Endothelial cell of umbilical vein (primary cell): ENCODE measurements around the gene PCYT1B. TPM values are rescaled to one million over a fixed set of nuclear protein-coding genes. Genes with fewer than 3 reads are reported as not detected.

Experiments used
- BruUV-seq: library from RNA; stranded (reverse); fragments of 400-500 nt; replicated peaks from 2 replicates; lab custom pipeline; 2021; lab: Mats Ljungman, UMichigan
- CTCF ChIA-PET: fragments of 300-600, 350-600 bp; sonication (Branson Sonifier 250); formaldehyde crosslinking; loops from one replicate; lab custom pipeline; 2021; ENCODE audit warnings: antibody characterized with exemption, inconsistent platforms; lab: Charles Lee
- POLR2A ChIA-PET: fragments of 300-600, 350-600 bp; sonication (Branson Sonifier 250); formaldehyde crosslinking; loops from one replicate; lab custom pipeline; 2021; ENCODE audit warnings: antibody characterized with exemption, inconsistent platforms; lab: Charles Lee
- DNase-seq: peaks from one replicate; pipeline ENCODE4 v3.0.0-alpha.2; 2011; ENCODE audit warnings: low read depth, low spot score
- FAIRE-seq: peaks from 2 replicates; lab custom pipeline; 2011; peaks lifted over from hg19 to GRCh38; lab: Jason Lieb, UNC
- H2AFZ ChIP-seq: 2 replicates; pipeline ENCODE4 v1.6.0; 2012; ENCODE audit warnings: low read depth, low read length, control low read depth, inconsistent platforms
- H3K27ac ChIP-seq: 2 replicates; pipeline ENCODE4 v1.5.1; 2011; ENCODE audit warnings: low read depth, mild to moderate bottlenecking, control low read depth, low read length, moderate library complexity; ENCODE audit not compliant: insufficient read depth
- H3K27me3 ChIP-seq, 2 experiments: 2 replicates each; pipeline versions ENCODE4 v1.6.0 to v1.6.1; 2011; ENCODE audit warnings: low read length in 2 of 2, mixed read lengths in 1 of 2; ENCODE audit not compliant: control insufficient read depth in 2 of 2, insufficient read depth in 2 of 2
- H3K36me3 ChIP-seq, 2 experiments: 2 replicates in 1 of 2; 3 replicates in 1 of 2; pipeline ENCODE4 v1.5.1; 2011; ENCODE audit warnings: low read length in 2 of 2, mild to moderate bottlenecking in 1 of 2, moderate library complexity in 1 of 2; ENCODE audit not compliant: control insufficient read depth in 2 of 2, insufficient read depth in 2 of 2; ENCODE audit errors: extremely low read depth in 1 of 2
- H3K4me1 ChIP-seq: 3 replicates; pipeline ENCODE4 v1.5.1; 2011; ENCODE audit warnings: mild to moderate bottlenecking, low read length; ENCODE audit not compliant: control insufficient read depth, insufficient read depth; ENCODE audit errors: extremely low read depth
- H3K4me2 ChIP-seq: 2 replicates; pipeline ENCODE4 v1.6.1; 2011; ENCODE audit warnings: low read length, control low read depth, mixed read lengths; ENCODE audit not compliant: insufficient read depth
- H3K4me3 ChIP-seq, 3 experiments: fragments of 200-600 bp in 1 of 3; sonication (generic), shearing (Covaris generic) in 1 of 3; replicated peaks in 1 of 3; 2 replicates each; pipeline ENCODE4 v1.5.1; 2011 to 2016; ENCODE audit warnings: control low read depth in 3 of 3, low read length in 3 of 3, mild to moderate bottlenecking in 2 of 3, inconsistent platforms in 1 of 3, low read depth in 1 of 3, moderate library complexity in 1 of 3; ENCODE audit not compliant: insufficient read depth in 1 of 3
- H3K79me2 ChIP-seq: 2 replicates; pipeline ENCODE4 v1.6.0; 2012; ENCODE audit warnings: low read length, inconsistent platforms; ENCODE audit not compliant: control insufficient read depth, insufficient read depth
- H3K9ac ChIP-seq: replicated peaks from 2 replicates; pipeline ENCODE3; 2011; ENCODE audit warnings: low read length, control low read depth; ENCODE audit not compliant: insufficient read depth; ENCODE audit errors: extremely low read depth
- H3K9me1 ChIP-seq: replicated peaks from 3 replicates; pipeline ENCODE4 v1.6.0; 2011; ENCODE audit warnings: mild to moderate bottlenecking, low read length; ENCODE audit not compliant: control insufficient read depth, insufficient read depth; ENCODE audit errors: extremely low read depth
- H3K9me3 ChIP-seq: replicated peaks from 2 replicates; pipeline ENCODE4 v1.5.1; 2012; ENCODE audit warnings: low read length, inconsistent platforms; ENCODE audit not compliant: control insufficient read depth, insufficient read depth
- H4K20me1 ChIP-seq: replicated peaks from 2 replicates; pipeline ENCODE3; 2011; ENCODE audit warnings: mild to moderate bottlenecking, low read length; ENCODE audit not compliant: control insufficient read depth, insufficient read depth; ENCODE audit errors: extremely low read depth
- EZH2 ChIP-seq: IDR thresholded peaks from 2 replicates; pipeline ENCODE4 v1.6.1; 2012; ENCODE audit warnings: borderline replicate concordance, low read depth, mild to moderate bottlenecking, moderate library complexity, low read length, inconsistent platforms; ENCODE audit not compliant: severe bottlenecking
- FOS ChIP-seq: IDR thresholded peaks from 2 replicates; pipeline ENCODE4 v1.6.1; 2011; ENCODE audit warnings: mild to moderate bottlenecking, low read length, moderate library complexity, borderline replicate concordance; ENCODE audit not compliant: insufficient read depth
- GATA2 ChIP-seq: IDR thresholded peaks from 2 replicates; pipeline ENCODE4 v1.7.0; 2011; ENCODE audit warnings: low read depth, mild to moderate bottlenecking, moderate library complexity, mixed read lengths, low read length; ENCODE audit not compliant: insufficient read length, insufficient read depth
- JUN ChIP-seq: IDR thresholded peaks from 2 replicates; pipeline ENCODE4 v1.6.1; 2011; ENCODE audit warnings: borderline replicate concordance, low read depth; ENCODE audit not compliant: insufficient read length, insufficient read depth
- MYC ChIP-seq: IDR thresholded peaks from one replicate; pipeline ENCODE4 v1.6.1; 2011; ENCODE audit warnings: mild to moderate bottlenecking, low read depth, low read length
- POLR2A ChIP-seq: IDR thresholded peaks from 2 replicates; pipeline ENCODE4 v1.6.1; 2012; ENCODE audit warnings: low read depth, mild to moderate bottlenecking, control low read depth, low read length
- POLR2AphosphoS5 ChIP-seq: IDR thresholded peaks from 2 replicates; pipeline ENCODE4 v1.6.1; 2012; ENCODE audit warnings: low read depth, mild to moderate bottlenecking, control low read depth, low read length, moderate library complexity; ENCODE audit not compliant: insufficient read depth
- dilution Hi-C: fragments of 300-500 bp; cut with MboI; formaldehyde crosslinking; loops from one replicate; pipeline ENCODE4 v1.15.0; 2019; ENCODE audit warnings: low sequenced_read_pairs; ENCODE audit not compliant: extremely low pct_ligation_motif_present
- intact Hi-C: fragments of 100-400 bp; cut with micrococcal nuclease; formaldehyde crosslinking; loops from one replicate; pipeline ENCODE4 v1.10.0; 2022
- polyA plus RNA-seq, 4 experiments: library from polyadenylated mRNA; depleted of rRNA in 3 of 4; stranded (reverse) in 3 of 4; unstranded in 1 of 4; fragments of >200 nt; gene quantifications; 2 replicates each; pipeline versions ENCODE4 v1.2.1 to v1.2.3, GENCODE V29; 2011 to 2012; ENCODE audit warnings: missing spikeins in 1 of 4
- total RNA-seq: library from RNA; stranded (reverse); gene quantifications from 2 replicates; pipeline ENCODE4 v1.2.3, GENCODE V29; 2021
- TF ChIP-seq, protein P1 (sequence below), 2 donors: IDR thresholded peaks; 1 replicate in 1 of 2; 2 replicates in 1 of 2; pipeline ENCODE4 v1.5.1; 2011; ENCODE audit warnings: low read length in 2 of 2, mild to moderate bottlenecking in 2 of 2, moderate library complexity in 2 of 2, control low read depth in 1 of 2, inconsistent platforms in 1 of 2, low read depth in 1 of 2; ENCODE audit not compliant: insufficient read depth in 1 of 2; ENCODE audit errors: extremely low read depth in 1 of 2
- TF ChIP-seq, protein P2 (sequence below): IDR thresholded peaks from 2 replicates; pipeline ENCODE4 v1.6.1; 2011; ENCODE audit not compliant: insufficient read depth, insufficient read length

Gene PCYT1B
- total and polyA plus RNA-seq, 2 donors (not counting 3 experiments of a cell fraction or from before 2014, with no cell fraction given) = 0.33 to 1.3 TPM

DNA sequence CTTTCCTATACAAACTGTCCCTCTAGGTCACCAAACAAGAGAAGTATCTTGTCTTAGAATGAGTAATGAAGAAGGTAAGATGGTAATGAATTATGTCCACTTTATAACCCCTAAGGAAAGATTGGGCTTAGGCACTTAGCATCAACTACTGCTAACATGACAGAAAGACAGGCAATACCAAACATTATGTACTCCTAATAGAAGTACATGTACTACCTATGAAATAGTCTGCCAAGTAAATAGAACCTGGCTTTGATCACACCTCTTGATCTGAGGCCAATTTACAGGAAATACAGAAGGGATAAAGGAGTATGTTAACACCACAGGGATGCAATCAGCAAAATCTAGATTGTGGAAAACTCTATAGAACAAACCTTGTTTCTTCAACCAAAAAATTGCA, 14.1 kb upstream of the PCYT1B start:
- POLR2A ChIA-PET = no interaction called here
- no peaks in the 10 kb centered on the region for H3K79me2 ChIP-seq
- H3K9me1 ChIP-seq = no peaks in the 10 kb centered on the region
- BruUV-seq = no TSS peak
- no peaks in the 10 kb centered on the region for H3K9me3 ChIP-seq
- no peak overlapping the region for H2AFZ ChIP-seq
- H3K27ac ChIP-seq = no peak overlapping the region
- FAIRE-seq (no peak), DNase-seq (no peak)
- no peaks in the 10 kb centered on the region for H3K27me3 ChIP-seq
- H3K36me3 ChIP-seq = no peaks in the 10 kb centered on the region
- intact Hi-C loops = no loop called here
- no peak overlapping the region for H3K4me3 ChIP-seq
- no peak overlapping the region for H3K4me2 ChIP-seq
- no peaks in the 10 kb centered on the region for H3K4me1 ChIP-seq
- TF ChIP-seq FOS (no peak), POLR2AphosphoS5 (no peak), JUN (no peak)
- TF ChIP-seq, protein P1, sequence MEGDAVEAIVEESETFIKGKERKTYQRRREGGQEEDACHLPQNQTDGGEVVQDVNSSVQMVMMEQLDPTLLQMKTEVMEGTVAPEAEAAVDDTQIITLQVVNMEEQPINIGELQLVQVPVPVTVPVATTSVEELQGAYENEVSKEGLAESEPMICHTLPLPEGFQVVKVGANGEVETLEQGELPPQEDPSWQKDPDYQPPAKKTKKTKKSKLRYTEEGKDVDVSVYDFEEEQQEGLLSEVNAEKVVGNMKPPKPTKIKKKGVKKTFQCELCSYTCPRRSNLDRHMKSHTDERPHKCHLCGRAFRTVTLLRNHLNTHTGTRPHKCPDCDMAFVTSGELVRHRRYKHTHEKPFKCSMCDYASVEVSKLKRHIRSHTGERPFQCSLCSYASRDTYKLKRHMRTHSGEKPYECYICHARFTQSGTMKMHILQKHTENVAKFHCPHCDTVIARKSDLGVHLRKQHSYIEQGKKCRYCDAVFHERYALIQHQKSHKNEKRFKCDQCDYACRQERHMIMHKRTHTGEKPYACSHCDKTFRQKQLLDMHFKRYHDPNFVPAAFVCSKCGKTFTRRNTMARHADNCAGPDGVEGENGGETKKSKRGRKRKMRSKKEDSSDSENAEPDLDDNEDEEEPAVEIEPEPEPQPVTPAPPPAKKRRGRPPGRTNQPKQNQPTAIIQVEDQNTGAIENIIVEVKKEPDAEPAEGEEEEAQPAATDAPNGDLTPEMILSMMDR (IDR thresholded peaks at IDR 0.05; ENCODE audit: extremely low read depth in 1 of 2, insufficient read depth in 1 of 2, low read depth in 1 of 2, low read length in 2 of 2) = no peak
- TF ChIP-seq, protein P2, sequence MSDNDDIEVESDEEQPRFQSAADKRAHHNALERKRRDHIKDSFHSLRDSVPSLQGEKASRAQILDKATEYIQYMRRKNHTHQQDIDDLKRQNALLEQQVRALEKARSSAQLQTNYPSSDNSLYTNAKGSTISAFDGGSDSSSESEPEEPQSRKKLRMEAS = no peak
- CTCF ChIA-PET = no interaction called here
- no peak overlapping the region for H3K9ac ChIP-seq
- dilution Hi-C loops = no loop called here
- no peaks in the 10 kb centered on the region for H4K20me1 ChIP-seq

DNA sequence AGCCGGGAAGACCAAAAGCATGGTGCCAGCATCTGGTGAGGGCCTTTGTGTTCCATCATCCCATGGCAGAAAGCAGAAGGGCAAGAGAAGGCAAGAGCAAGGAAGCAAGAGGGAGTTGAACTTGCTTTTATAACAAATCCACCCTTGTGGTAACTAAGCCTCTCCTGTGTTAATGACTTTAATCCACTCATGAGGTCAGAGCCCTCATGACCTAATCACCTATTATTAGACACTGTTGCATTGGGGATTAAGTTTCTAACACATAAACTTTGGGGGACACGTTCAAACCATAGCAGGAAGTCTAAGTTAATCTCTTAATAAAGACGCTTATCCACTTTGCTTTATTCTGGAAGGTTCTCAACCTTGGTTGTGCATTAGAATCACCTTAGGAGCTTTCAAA, 12.5 kb upstream of the PCYT1B start:
- no peak overlapping the region for H3K4me3 ChIP-seq
- BruUV-seq = no TSS peak

More for the DNA sequence above, 12.5 kb upstream of the PCYT1B start:
- Histone ChIP-seq H3K27ac (no peak overlapping the region), H3K9me3 (no peaks in the 10 kb centered on the region), H3K79me2 (no peaks in the 10 kb centered on the region), H3K36me3 (no peaks in the 10 kb centered on the region), H3K4me1 (no peaks in the 10 kb centered on the region), H3K4me2 (no peak overlapping the region), H3K9me1 (no peaks in the 10 kb centered on the region), H4K20me1 (no peaks in the 10 kb centered on the region), H2AFZ (no peak overlapping the region), H3K27me3 (no peaks in the 10 kb centered on the region), H3K9ac (no peak overlapping the region)
- dilution Hi-C loops = no loop called here
- ChIA-PET CTCF (no interaction called here), POLR2A (no interaction called here)
- no peak for DNase-seq
- FAIRE-seq = peak; percentile 59
- no peak for TF ChIP-seq POLR2AphosphoS5
- TF ChIP-seq POLR2A = no peak
- TF ChIP-seq, protein P1 (IDR thresholded peaks at IDR 0.05; ENCODE audit: extremely low read depth in 1 of 2, insufficient read depth in 1 of 2, low read depth in 1 of 2, low read length in 2 of 2) = no peak
- no peak for TF ChIP-seq JUN
- TF ChIP-seq MYC = no peak
- TF ChIP-seq, protein P2 = no peak
- no peak for TF ChIP-seq FOS
- TF ChIP-seq EZH2 = no peak
- no peak for TF ChIP-seq GATA2
- intact Hi-C loops = no loop called here
